ENCODE measurements around the gene CELA3A. TPM values are rescaled to one million over a fixed set of nuclear protein-coding genes. Genes with fewer than 3 reads are reported as not detected.

CELA3A gene
- total and polyA plus RNA-seq, 2 of the 13 experiments (the other 11 are each of a cell fraction or from before 2014, with no cell fraction given) = 0.09 TPM; not detected in 1

DNA sequence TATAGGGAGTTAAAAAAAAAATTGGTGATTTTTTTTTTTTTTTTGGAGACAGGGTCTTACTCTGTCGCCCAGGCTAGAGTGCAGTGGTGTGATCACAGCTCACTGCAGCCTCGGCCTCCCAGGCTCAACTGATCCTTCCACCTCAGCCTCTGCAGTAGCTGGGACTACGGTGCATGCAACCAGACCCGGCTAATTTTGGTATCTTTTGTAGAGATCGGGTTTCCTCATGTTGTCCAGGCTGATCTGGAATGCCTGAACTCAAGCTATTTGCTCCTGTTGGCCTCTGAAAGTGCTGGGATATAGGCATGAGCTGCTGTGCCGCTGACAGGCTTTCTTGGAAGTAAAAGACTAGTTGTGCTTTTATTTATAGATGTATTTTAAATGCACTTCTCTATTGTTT is 54.0 kb downstream of the CELA3A start:
- ATAC-seq (no peak), FAIRE-seq (no peak), DNase-seq (ENCODE audit: low spot score) (no peak)
- CTCF ChIA-PET (ENCODE audit: low intra/inter-chr PET ratio, low total read pairs) = no interaction called here
- Histone ChIP-seq H3K36me3 (replicated peaks in 1 of 2; ENCODE audit: control insufficient read depth in 1 of 2, insufficient read depth in 2 of 2, low read length in 2 of 2) (peaks cover 0 to 3% of the 10 kb centered on the region in 2 experiments; a peak in 1 of 5 replicates), H4K20me1 (ENCODE audit: insufficient read depth, low read length) (peaks cover 67% of the 10 kb centered on the region), H3K9me3 (ENCODE audit: low read length) (no peaks in the 10 kb centered on the region), H3K4me2 (ENCODE audit: low read depth, low read length) (peak overlapping the region; percentile 43; the same call in 1 of the 2 replicates), H3K4me3 (replicated peaks in 1 of 3; ENCODE audit: insufficient read depth in 1 of 3, low read depth in 2 of 3, low read length in 3 of 3) (0 out of 6 replicates have a peak overlapping the region, but pooled peaks of 1 of the 3 experiments have one; percentile 10), H3K4me1 (ENCODE audit: insufficient read depth, low read length) (peaks cover 41% of the 10 kb centered on the region), H3K27me3 (ENCODE audit: control insufficient read depth in 1 of 2, insufficient read depth in 2 of 2, low read length in 2 of 2) (no peaks in the 10 kb centered on the region; a peak in 1 of 5 replicates), H2AFZ (ENCODE audit: low read length) (no peak overlapping the region), H3K9ac (ENCODE audit: insufficient read depth, low read depth, low read length) (no peak overlapping the region), H3K79me2 (ENCODE audit: insufficient read depth, low read length) (peaks cover 68% of the 10 kb centered on the region), H3K27ac (ENCODE audit: extremely low read length, insufficient read depth, low read length) (no peak overlapping the region)
- POLR2A ChIA-PET = no interaction called here
- 83% methylated on average over 6 of the region's 6 CpGs for WGBS (ENCODE audit: low lambda C conversion rate)
- in situ Hi-C loops (cut with HindIII; ENCODE audit: extremely low pct_ligation_motif_present, low pct_unique_long_range_greater_than_20kb) (no loop called here), intact Hi-C loops (cut with micrococcal nuclease; ENCODE audit: unreplicated experiment) (no loop called here)
- TF ChIP-seq ZNF253 (CRISPR knock-in tag; IDR thresholded peaks at IDR 0.05; ENCODE audit: borderline replicate concordance) (no peak), GATAD2A (CRISPR knock-in tag; IDR thresholded peaks at IDR 0.05) (no peak), ISL2 (CRISPR knock-in tag; IDR thresholded peaks at IDR 0.05) (no peak)
- TF ChIP-seq, protein P1, sequence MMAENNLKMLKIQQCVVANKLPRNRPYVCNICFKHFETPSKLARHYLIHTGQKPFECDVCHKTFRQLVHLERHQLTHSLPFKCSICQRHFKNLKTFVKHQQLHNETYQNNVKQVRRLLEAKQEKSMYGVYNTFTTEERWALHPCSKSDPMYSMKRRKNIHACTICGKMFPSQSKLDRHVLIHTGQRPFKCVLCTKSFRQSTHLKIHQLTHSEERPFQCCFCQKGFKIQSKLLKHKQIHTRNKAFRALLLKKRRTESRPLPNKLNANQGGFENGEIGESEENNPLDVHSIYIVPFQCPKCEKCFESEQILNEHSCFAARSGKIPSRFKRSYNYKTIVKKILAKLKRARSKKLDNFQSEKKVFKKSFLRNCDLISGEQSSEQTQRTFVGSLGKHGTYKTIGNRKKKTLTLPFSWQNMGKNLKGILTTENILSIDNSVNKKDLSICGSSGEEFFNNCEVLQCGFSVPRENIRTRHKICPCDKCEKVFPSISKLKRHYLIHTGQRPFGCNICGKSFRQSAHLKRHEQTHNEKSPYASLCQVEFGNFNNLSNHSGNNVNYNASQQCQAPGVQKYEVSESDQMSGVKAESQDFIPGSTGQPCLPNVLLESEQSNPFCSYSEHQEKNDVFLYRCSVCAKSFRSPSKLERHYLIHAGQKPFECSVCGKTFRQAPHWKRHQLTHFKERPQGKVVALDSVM (CRISPR knock-in tag; IDR thresholded peaks at IDR 0.05) = peak; percentile 15; the same call in 1 of the 2 replicates
- BruUV-seq (replicated peaks) = no TSS peak

DNA sequence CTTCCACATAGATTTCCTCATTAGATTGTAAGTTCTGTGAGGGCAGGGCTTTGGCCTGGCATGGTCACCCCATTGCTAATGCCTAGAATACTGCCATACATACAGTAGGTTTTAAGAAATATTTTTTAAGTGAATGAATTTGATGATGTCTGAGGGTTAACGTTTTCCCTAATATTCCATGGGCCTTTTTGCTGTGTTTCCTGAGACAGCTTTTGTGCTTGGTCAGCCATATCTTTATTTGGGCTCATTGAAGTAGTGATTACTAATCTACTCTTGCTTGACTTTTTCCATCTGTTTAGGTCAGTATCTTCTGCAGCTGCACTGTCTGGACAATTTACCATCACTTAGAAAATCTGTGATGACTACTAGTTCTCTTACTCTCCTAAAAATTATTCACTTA is 54.6 kb downstream of the CELA3A start:
- ChIA-PET POLR2A (no interaction called here), CTCF (ENCODE audit: low intra/inter-chr PET ratio, low total read pairs) (no interaction called here)
- Histone ChIP-seq H3K4me3 (replicated peaks in 1 of 3; ENCODE audit: insufficient read depth in 1 of 3, low read depth in 2 of 3, low read length in 3 of 3) (no peak overlapping the region), H3K9ac (ENCODE audit: insufficient read depth, low read depth, low read length) (no peak overlapping the region), H3K27ac (ENCODE audit: extremely low read length, insufficient read depth, low read length) (no peak overlapping the region), H3K9me3 (ENCODE audit: low read length) (no peaks in the 10 kb centered on the region), H3K79me2 (ENCODE audit: insufficient read depth, low read length) (peaks cover 73% of the 10 kb centered on the region), H3K36me3 (replicated peaks in 1 of 2; ENCODE audit: control insufficient read depth in 1 of 2, insufficient read depth in 2 of 2, low read length in 2 of 2) (peaks cover 0 to 3% of the 10 kb centered on the region in 2 experiments; a peak in 1 of 5 replicates), H3K4me2 (ENCODE audit: low read depth, low read length) (0 out of 2 replicates have a peak overlapping the region, but pooled peaks have one; percentile 43), H3K4me1 (ENCODE audit: insufficient read depth, low read length) (peaks cover 41% of the 10 kb centered on the region), H2AFZ (ENCODE audit: low read length) (no peak overlapping the region), H3K27me3 (ENCODE audit: control insufficient read depth in 1 of 2, insufficient read depth in 2 of 2, low read length in 2 of 2) (no peaks in the 10 kb centered on the region; a peak in 1 of 5 replicates), H4K20me1 (ENCODE audit: insufficient read depth, low read length) (peaks cover 72% of the 10 kb centered on the region)
- ATAC-seq (no peak), FAIRE-seq (no peak), DNase-seq (ENCODE audit: low spot score) (no peak)
- no TSS peak for BruUV-seq (replicated peaks)
- in situ Hi-C loops (cut with HindIII; ENCODE audit: extremely low pct_ligation_motif_present, low pct_unique_long_range_greater_than_20kb) (no loop called here), intact Hi-C loops (cut with micrococcal nuclease; ENCODE audit: unreplicated experiment) (no loop called here)
- WGBS (ENCODE audit: low lambda C conversion rate) = 84% methylated on average over 1 of the region's 1 CpG
- no peak for TF ChIP-seq FOXJ3 (CRISPR knock-in tag; IDR thresholded peaks at IDR 0.05; ENCODE audit: borderline replicate concordance)
- TF ChIP-seq, protein P2, sequence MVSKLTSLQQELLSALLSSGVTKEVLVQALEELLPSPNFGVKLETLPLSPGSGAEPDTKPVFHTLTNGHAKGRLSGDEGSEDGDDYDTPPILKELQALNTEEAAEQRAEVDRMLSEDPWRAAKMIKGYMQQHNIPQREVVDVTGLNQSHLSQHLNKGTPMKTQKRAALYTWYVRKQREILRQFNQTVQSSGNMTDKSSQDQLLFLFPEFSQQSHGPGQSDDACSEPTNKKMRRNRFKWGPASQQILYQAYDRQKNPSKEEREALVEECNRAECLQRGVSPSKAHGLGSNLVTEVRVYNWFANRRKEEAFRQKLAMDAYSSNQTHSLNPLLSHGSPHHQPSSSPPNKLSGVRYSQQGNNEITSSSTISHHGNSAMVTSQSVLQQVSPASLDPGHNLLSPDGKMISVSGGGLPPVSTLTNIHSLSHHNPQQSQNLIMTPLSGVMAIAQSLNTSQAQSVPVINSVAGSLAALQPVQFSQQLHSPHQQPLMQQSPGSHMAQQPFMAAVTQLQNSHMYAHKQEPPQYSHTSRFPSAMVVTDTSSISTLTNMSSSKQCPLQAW (CRISPR knock-in tag; IDR thresholded peaks at IDR 0.05) = no peak
- no peak for TF ChIP-seq SMAD9 (CRISPR knock-in tag; IDR thresholded peaks at IDR 0.05)
- TF ChIP-seq ZNF589 (CRISPR knock-in tag; conservative IDR thresholded peaks at IDR 0.05) = no peak
- TF ChIP-seq, protein P3, sequence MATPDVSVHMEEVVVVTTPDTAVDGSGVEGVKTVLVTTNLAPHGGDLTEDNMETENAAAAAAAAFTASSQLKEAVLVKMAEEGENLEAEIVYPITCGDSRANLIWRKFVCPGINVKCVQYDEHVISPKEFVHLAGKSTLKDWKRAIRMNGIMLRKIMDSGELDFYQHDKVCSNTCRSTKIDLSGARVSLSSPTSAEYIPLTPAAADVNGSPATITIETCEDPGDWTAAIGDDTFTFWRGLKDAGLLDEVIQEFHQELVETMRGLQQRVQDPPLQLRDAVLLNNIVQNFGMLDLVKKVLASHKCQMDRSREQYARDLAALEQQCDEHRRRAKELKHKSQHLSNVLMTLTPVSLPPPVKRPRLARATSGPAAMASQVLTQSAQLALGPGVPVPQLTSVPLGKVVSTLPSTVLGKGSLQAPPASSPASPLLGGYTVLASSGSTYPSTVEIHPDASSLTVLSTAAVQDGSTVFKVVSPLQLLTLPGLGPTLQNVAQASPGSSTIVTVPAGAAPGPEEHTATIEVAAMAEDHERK (CRISPR knock-in tag; IDR thresholded peaks at IDR 0.05; ENCODE audit: low read depth) = no peak
- no peak for TF ChIP-seq NFE2L2 (IDR thresholded peaks at IDR 0.05; ENCODE audit: low read length)
- TF ChIP-seq, protein P4, sequence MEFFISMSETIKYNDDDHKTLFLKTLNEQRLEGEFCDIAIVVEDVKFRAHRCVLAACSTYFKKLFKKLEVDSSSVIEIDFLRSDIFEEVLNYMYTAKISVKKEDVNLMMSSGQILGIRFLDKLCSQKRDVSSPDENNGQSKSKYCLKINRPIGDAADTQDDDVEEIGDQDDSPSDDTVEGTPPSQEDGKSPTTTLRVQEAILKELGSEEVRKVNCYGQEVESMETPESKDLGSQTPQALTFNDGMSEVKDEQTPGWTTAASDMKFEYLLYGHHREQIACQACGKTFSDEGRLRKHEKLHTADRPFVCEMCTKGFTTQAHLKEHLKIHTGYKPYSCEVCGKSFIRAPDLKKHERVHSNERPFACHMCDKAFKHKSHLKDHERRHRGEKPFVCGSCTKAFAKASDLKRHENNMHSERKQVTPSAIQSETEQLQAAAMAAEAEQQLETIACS (CRISPR knock-in tag; IDR thresholded peaks at IDR 0.05) = no peak
- no peak for TF ChIP-seq THAP11 (CRISPR knock-in tag; IDR thresholded peaks at IDR 0.05)
- no peak for TF ChIP-seq ZNF446 (CRISPR knock-in tag; IDR thresholded peaks at IDR 0.05)
